Activated effector memory CD4-positive, alpha-beta T cell treated with Interleukin-2 at 50 U/mL for 16 hours (primary cell): ENCODE results near the gene SWI5.

ENCODE experiments used
- DNase-seq: peaks from one replicate; pipeline ENCODE4 v3.0.0-alpha.2; 2020

SWI5 gene

DNA sequence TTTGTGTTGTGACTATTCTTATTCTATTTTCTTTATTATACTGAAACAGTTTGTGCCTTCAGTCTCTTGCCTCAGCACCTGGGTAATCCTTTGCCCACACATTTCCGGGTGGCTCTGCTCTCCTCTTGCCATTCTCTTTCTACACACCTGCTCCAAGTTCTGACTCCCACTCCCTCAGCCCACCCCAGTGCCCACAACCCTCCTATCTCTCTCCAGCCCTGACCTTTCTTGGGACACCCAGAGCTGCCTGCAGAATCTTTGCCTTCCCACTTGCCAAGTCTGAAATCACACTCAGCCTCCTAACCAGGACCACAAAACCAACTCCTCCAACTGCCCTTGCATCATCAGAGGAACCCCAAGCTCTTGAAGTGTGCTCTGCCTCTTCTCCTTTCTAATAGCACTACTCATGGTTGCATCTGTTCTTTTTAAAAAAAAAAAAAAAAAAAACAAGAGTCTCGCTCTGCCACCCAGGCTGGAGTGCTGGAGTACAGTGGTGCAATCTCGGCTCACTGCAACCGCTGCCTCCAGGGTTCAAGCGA, 4.1 kb downstream of the SWI5 start:
- DNase-seq = no peak

DNA sequence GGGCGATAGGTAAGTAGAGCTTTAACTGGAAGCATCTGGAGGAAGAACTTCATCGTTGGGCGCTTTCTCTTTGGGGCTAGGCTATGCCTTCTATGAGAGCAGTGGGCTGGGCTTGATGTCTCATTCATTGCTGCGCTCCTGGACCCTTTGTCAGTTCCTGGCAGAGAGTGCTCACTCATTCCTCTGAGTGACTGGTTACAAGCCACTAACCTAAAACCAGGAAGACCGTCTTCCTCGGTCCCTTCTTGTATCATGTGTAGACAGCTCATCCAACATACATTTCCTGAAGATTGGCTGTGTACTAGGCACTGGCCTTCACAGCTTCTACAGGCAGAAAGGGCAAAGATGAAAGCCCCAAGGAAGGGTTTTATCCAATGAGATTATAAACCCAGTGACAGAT, 6.4 kb downstream of the SWI5 start:
- no peak for DNase-seq

DNA sequence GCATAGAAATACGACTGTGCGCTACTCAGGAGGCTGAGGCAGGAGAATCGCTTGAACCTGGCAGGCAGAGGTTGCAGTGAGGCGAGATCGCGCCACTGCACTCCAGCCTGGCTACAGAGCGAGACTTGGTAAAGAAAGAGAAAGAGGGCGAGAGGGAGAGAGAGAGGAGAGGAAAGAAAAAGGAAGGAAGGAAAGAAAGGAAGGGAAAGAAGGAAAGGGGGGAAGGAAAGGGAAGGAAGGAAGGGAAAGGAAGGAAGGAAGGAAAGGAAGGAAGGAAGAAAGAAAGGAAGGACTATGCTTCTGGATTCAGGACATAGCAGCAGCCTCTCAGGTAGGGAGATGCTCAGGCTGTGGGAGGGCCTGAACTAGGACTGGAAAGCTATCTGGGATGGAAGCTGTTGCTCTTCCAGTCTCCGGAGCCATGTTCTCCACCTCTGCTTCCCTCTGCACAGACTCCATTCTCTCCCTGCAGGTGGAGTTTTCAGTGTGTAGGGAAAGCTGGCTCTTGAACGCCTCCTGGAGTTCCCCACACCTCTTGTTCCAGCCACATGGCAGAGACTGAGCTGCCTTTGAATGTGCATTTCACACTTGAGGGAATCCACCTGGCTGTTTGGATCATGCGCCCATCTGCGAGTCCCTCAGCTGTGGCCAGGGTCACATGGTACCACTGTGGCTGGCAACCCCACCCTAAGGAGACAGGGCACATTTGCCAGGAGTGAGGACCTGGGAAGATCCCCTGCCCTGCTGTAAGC, 9.1 kb downstream of the SWI5 start:
- no peak for DNase-seq

DNA sequence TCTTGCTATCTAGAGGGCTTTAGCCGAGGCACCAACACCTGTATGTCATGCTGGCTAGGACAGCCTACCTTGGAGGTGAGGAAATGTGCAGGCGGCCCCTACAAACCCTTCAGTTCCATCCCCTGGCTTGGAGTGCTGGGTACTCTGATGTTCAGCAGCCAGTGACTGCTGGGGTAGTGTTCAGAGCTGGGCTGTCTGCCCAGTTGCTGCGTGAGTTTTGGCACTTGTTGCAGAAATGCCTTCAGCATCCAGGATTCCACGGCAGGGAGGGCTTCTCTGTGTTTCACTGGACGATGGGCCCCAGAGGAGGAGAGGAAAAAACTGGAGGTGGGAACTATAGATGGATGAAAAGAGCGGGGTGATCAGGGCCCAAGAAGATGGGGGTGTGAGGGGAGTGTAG, 10.4 kb downstream of the SWI5 start:
- no peak for DNase-seq

DNA sequence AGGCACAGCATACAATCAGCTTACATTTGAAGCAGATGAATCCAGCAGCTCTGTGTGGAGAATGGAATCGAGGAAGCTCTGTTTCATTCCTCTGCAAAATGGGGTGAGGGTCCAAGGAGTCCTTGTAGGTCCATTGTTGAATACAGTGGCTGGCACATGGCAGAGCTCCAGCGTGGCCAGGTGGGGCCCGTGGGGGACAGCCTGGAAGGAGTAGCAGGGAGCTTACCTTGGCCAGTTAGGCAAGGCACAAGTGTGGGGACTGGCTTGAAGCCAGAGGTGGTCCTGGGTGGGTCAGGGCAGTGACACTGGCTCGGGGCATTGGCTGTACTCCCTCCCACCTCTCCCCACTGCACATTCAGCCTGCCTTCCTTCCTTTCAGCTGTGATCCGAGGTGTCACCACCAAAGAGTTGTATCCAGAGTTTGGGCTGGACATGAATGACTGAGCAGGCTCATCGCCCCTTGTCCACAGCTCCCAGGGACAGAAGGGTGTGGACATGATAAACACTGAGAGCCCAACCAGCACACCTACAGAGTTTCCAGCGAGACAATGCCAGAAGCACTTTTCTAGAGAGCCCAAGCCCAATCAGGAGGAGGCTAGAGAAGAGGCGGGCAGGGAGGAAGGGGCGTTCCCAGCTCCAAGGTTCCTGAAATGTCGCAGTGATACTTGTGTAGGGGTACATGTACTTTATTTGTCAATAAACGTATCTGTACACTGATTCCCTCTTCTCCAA, 12.4 kb downstream of the SWI5 start:
- DNase-seq = no peak

DNA sequence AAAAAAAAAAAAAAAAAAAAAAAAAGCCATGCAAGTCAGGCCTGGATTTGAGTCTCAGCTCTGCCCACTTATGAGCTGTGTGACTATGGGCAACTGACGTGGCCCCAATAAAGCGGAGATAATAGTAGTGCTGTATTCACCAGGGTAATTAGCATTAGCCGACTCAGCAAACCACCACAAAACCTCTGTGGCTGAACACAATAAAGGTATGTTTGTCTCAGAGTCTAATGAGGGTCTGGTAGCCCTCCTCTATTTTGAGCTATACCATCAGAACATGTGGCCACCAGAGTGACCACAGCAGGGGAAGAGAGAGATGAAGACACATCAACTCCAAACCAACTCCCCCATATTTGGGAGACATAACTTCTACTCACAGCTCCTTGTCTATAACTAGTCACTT, 15.9 kb downstream of the SWI5 start:
- DNase-seq = no peak

DNA sequence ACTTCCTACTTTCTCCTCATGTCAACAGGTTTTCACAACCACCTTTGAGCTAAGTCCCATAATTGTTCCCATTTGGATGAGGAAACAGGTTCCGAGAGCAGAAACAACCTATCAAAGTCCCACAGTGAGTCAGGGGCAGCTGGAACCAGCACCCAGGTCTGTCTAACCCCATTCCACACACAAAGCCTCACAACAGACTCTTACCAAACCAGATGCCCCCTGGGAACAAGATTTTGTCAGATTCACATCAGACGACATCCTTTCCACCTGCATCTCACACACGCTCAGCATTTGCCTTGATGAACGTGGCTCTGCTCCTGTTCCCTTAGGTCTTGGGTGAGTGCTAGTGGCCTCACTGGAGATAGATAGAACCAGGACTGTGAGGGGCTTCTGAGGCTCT, 17.0 kb downstream of the SWI5 start:
- DNase-seq = no peak

DNA sequence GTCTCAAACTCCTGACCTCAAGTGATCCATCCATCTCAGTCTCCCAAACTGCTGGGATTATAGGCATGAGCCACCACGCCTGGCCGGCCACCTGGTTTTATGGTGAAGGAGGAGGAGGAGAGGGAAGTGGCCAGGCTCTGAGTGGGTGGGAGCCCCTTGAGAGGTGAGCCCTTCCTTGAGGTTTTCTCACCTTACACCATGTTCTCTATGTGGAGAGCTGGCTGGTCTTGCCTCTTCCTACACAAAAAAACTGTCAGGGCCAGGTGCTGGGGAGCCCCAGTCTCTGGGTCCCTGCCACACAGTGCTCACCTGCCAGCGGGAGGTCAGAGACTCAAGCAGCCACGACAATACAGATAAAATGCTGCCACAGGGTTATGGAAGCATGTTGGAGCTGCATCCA, 18.1 kb downstream of the SWI5 start:
- no peak for DNase-seq

DNA sequence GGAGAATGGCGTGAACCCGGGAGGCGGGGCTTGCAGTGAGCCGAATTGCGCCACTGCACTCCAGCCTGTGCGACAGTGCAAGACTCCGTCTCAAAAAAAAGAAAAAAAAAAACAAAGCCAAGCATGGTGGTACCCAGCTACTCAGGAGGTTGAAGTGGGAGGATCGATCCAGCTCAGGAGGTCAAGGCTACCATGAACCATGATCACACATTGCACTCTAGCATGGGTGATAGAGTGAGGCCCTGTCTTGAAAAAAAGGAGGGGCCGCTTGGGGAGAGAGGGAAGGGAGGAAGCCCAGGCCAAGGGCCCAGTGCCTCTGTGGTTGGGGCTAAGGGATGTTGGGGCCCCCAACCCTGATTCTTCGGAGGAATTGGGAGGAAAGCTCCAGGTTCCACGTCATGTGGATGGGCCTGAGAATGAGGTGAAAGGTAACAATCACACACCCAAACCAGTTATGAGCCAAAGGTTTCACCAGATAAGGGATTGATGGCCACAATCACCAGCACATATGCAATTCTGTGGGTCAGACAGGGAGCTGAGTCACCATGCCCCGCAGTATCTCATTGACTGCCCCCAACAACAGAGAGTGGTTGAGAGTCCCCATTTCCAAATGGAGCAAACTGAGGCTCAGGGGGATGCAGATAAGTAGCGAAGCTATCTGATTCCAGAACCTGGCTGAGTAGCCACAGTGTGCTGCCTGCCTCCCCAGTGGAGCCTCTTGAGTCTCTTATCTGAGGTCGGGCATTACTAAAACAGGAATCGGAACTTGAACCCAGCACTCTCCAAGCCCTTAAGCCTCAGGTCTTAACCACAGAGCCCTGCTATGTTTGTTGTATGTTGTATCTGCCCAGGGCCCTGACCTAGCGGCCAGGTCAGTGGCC, 20.5 kb downstream of the SWI5 start:
- DNase-seq = no peak

DNA sequence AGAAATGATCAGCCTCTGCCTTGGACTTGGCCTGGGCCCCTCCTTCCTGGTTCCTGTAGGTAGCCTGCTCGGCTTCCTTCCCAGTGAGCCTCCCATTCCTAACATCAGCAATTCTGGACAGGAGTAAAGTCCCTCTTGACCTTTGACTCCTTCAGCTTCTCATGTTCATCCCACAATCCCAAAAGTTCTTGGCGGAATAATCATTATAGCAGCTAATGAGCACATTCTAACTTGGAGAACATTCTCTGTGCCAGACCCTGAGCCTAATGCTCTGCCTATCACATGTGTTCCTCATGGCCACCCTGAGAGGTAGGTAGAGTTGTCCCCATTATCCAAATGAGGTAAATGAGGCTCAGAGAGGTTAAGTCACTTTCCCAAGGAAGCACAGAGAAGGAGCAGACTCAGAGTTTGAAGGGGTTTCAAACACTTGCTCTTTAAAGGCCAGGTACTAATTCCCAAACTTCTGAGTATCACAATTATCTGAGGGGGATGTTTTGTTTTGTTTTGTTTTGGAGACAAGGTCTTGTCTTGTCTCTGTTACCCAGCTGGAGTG, 21.2 kb downstream of the SWI5 start:
- no peak for DNase-seq

DNA sequence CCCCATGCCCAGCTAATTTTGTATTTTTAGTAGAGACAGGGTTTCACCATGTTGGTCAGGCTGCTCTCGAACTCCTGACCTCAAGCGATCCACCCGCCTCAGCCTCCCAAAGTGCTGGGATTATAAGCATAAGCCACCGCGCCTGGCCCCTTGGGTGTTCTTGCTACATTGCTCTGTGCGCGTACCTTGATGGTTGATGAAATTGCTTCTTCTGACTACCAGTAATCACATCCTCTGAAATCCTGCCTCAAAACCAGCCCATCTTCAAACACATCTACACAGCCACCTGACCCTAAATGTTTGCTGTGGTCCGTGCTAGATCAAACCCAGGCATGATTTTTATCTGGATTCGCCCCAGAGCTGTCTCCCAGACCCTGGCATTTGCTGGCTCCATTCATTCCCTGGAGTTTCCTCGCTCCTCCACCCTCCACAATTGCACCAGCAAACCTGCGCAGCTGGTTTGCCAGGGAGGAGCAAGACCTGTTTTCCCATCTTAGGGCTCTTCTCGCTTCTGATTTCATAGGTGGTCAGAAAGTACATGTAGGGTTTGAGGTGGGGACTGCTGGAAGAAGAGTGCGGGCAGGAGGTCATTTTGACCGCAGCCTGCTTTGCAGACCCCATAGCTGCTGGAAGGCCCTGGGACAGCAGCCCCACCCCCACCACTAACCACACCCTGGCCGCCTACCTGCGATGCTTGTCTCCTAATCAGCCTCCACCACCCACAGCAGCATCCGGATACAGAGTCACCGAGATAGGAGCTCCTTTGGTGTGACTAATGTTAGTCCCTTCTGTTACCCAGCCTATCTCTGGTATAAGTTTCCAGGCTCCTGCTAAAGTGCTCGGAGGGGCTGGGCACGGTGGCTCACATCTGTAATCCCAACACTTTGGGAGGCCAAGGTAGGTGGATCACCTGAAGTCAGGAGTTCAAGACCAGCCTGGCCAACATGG, 22.7 kb downstream of the SWI5 start:
- no peak for DNase-seq

DNA sequence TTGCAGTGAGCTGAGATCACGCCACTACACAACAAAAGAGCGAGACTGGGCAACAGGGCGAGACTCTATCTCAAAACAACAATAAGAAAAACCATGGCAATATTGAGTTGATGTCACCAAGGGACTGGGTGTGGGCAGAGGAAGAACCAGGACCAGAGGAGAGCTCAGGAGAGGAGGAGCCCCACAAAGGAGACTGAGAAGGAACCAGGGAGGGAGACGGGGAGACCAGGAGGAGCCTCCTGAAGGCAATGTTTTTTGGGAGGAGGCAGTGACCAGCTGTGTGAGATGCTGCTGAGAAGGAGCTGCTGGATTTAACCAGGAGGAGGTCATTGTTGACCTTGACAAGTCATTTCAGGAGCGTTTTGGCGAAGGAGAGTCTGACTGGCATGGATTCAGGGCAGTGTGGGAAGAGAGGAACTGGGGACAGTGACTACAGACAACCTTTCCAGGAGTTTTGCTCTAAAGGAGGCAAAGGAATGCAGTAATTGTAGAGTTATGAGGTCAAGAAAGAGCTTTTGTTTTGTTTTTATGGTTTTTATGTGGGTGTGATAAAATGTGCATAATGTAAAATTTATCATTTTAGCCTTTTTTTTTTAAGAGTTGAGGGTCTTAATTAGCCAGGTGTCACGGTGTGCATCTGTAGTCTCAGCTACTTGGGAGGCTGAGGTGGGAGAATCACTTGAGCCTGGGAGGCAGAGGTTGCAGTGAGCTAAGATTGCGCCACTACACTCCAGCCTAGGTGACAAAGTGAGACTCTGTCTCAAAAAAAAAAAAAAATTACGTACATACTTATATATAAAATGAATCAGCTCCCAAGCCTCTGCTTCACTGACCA, 28.3 kb downstream of the SWI5 start:
- no peak for DNase-seq

DNA sequence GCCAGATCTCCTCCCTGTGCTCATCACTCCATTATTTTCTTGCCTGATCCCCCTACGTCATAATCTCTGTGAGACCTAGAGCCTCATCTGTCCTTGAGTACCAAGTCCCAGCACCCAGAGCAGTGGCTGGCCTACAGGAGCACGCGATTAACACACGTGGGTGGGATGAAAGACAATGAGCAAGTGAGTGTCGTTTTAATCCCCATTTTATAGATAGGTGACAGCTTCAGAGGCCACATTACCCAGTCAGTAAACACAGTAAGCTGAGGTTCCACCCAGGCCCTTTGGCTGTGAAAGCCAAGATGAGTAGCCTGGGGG, 28.9 kb downstream of the SWI5 start:
- no peak for DNase-seq

DNA sequence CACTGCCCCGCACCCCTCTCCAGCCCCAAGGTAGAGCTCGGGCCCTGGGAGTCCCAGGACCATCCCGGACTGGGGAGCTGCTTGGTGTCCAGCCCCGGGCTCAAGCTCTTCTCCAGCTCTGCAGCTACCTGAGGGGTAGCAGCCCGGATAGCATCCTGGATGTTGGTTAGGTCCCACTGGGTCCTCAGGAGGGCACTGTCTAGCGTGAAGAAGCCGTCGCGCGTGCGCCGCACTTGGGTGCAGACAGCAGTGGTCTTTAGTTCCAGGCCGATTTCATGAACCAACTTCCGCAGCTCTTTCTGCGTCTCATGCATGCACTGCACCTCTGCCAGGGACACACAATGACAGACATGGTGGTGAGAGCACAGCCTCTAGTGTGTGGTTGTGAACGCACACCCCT, 33.5 kb downstream of the SWI5 start:
- no peak for DNase-seq

DNA sequence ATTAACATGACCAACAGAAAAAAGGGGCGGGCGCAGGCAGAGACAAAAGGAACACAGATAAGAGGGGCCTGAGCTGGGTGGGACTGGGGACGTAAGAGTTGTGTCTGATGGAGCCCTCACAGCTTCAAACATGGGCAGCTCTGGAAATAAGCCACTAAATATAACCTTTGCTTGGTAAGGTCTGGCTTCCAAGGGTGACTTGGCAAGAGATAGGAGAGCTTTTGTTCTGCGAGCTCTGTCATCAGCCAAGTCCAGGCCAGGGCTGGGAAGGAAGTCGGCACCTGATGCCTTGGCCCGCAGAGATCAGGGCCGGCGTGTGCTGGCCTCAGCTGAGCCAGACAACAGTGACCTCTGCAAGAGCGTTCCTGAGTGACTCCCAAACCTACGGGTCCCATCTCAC, 34.4 kb downstream of the SWI5 start:
- no peak for DNase-seq

DNA sequence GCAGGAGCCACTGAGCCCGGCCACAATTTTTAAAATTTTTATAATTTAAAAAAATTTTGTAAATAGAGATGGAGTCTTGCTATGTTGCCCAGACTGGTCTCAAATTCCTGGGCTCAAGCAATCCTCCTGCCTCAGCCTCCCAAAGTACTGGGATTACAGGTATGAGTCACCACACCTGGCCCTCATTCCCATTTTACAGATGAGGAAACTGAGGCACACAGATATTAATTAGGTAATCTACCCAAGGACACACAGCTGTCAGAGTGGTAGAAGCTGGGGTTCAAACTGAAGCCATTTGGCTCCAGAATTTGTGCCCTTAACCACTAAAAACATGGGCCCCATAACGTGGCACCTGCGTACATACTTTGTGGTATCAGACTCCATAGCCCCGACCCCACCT, 38.6 kb downstream of the SWI5 start:
- DNase-seq = no peak

DNA sequence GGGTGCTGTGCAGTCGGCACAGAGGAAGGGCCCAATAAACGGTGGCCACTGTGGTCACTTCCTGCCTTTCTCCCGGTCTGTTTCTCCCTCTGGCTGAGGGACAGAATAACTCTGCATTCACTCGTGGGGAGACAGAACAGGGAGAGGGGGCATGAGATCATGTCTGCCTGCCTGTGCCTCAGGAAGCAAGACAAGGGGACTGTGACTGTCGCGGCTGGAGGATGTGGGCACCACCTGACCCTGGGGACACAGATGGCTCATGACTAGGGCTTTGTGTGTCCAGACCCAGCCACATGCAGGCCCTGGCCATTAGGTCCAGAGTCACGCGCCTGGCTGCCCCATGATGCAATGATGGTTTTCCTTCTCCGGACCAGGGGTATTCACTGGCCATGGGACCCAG, 40.3 kb downstream of the SWI5 start:
- no peak for DNase-seq

DNA sequence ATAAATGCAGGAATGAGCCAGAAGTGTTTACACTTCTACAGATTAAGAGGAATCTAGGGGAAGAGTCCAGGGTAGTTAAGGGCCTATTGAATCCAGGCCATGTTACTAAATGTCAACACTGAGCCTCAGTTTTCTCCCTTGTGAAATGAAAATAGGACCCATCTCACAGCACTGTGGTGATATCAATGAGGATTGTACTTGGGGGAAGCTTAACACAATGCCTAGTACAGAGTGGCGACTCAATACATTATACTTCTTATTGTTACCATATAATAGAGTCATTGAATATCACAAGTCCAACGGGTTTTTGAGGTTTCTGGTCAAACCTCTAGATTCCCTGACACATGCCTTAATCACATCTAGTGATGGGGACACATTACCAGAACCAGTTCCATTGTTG, 41.6 kb downstream of the SWI5 start:
- DNase-seq = no peak

DNA sequence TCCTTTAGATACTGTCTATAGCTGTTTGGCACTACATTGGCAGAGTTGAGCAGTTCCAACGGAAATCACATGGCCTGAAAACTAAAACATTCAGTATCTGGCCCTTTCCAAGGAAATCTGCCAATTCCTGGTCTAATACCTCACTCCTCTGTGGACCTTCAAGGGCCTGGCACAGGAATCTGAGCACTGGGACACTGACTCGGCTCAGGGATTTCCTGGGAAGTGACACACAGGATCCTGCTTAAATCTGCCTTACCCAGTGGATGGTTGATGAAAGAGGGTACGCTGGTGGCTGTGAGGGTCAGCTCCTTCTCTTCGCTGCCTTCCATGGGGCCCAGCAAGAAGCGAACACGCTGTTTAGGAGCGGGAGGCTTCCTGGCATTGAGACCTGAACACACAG, 45.3 kb downstream of the SWI5 start:
- no peak for DNase-seq

DNA sequence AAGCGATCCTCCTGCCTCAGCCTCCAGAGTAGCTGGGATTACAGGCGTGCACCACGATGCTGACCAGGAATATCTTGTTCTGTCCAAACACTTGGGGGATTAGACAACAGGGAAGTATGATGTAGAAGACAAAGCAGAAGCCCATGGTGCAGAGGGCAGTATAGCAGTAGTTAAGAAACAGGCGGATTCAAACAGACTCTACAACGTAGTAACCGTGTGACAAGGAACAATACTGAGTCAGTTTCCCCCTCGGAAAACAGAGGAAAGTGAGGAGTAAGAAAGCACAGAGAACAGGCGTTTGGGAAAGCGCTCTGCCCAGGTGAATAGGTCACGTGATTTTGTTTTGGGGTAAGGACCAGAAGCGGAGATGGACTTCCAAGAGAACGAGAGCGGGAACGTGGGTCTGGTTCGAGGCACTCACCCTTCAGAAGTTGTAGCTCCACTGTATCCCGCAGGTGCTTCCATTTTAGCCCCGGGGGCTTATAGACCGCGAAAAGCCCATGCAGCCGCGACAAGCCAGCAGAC, 45.9 kb downstream of the SWI5 start:
- no peak for DNase-seq
